A549 (cell line): Measurements from ENCODE around the gene RNF175. TPM values are rescaled to one million over a fixed set of nuclear protein-coding genes. Genes with fewer than 3 reads are reported as not detected.
A peak's percentile ranks its signal among the peaks of the same experiment; 100 is the strongest.

ENCODE experiments used
- ATAC-seq, 2 experiments: fragments of 200-7000 bp in 1 of 2; fragments of >200 bp in 1 of 2; cut with Nextera tagmentation in 1 of 2; cut with Tn5 transposase in 1 of 2; 3 replicates each; pipeline versions ENCODE4 v1.8.0 to v1.9.1; 2018 to 2020; ENCODE audit warnings: mild to moderate bottlenecking in 1 of 2, moderate library complexity in 1 of 2
- CTCF ChIA-PET: fragments of 300-600 bp; sonication (Branson Sonifier 250); formaldehyde crosslinking; extraction: SDS; loops from one replicate; lab custom pipeline; 2021; ENCODE audit warnings: antibody characterized with exemption, inconsistent platforms; lab: Yijun Ruan, JAX
- POLR2A ChIA-PET: fragments of 350-600 bp; formaldehyde crosslinking; extraction: SDS; loops from one replicate; lab custom pipeline; 2021; ENCODE audit warnings: antibody characterized with exemption, inconsistent platforms; lab: Yijun Ruan, JAX
- DNase-seq, 2 experiments: peaks; one replicate each; pipeline versions ENCODE4 v3.0.0 to v3.0.0-alpha.2; 2011 to 2016; ENCODE audit warnings: low read depth in 1 of 2, low spot score in 1 of 2
- FAIRE-seq: peaks from 2 replicates; lab custom pipeline; 2011; peaks lifted over from hg19 to GRCh38; lab: Jason Lieb, UNC
- H3K27ac ChIP-seq, 2 experiments: fragments of >200 bp; sonication (Bioruptor Twin); formaldehyde crosslinking; 3 replicates each; pipeline ENCODE4 v1.5.1; 2016 to 2017
- H3K4me1 ChIP-seq: fragments of >200 bp; sonication (Bioruptor Twin); formaldehyde crosslinking; 3 replicates; pipeline ENCODE4 v1.6.1; 2016
- H3K4me2 ChIP-seq: fragments of >200 bp; sonication (Bioruptor Twin); formaldehyde crosslinking; 3 replicates; pipeline ENCODE4 v1.6.1; 2016
- H3K4me3 ChIP-seq: fragments of >200 bp; sonication (Bioruptor Twin); formaldehyde crosslinking; 3 replicates; pipeline ENCODE4 v1.5.1; 2016
- H3K9me3 ChIP-seq: fragments of >200 bp; sonication (Bioruptor Twin); formaldehyde crosslinking; 3 replicates; pipeline ENCODE4 v1.6.1; 2016
- BHLHE40 ChIP-seq: IDR thresholded peaks from 2 replicates; pipeline ENCODE4 v1.6.1; 2012; ENCODE audit warnings: low read depth, low read length, inconsistent platforms
- CBX2 ChIP-seq: fragments of 200-600 bp; sonication (generic); IDR thresholded peaks from 2 replicates; pipeline ENCODE4 v1.6.1; 2016; ENCODE audit warnings: low read depth, mild to moderate bottlenecking, borderline replicate concordance
- CBX8 ChIP-seq: fragments of 200-600 bp; sonication (generic); IDR thresholded peaks from 2 replicates; pipeline ENCODE4 v1.6.1; 2016
- CEBPB ChIP-seq, 2 experiments: fragments of >200 bp in 1 of 2; sonication (Bioruptor Twin) in 1 of 2; formaldehyde crosslinking in 1 of 2; IDR thresholded peaks; 2 replicates each; pipeline ENCODE4 v1.6.1; 2012 to 2016
- EP300 ChIP-seq, 2 experiments: fragments of >200 bp; sonication (Bioruptor Twin); formaldehyde crosslinking; IDR thresholded peaks; 2 replicates in 1 of 2; 3 replicates in 1 of 2; pipeline ENCODE4 v1.6.1; 2016 to 2017
- GATA3 ChIP-seq: IDR thresholded peaks from 2 replicates; pipeline ENCODE4 v1.6.1; 2012; ENCODE audit warnings: borderline replicate concordance
- KDM5A ChIP-seq: fragments of 200-600 bp; sonication (generic); IDR thresholded peaks from 2 replicates; pipeline ENCODE4 v1.6.1; 2016; ENCODE audit warnings: antibody characterized with exemption, mild to moderate bottlenecking
- MAFK ChIP-seq: fragments of 450-650 bp; IDR thresholded peaks from 2 replicates; pipeline ENCODE4 v1.6.1; 2014; ENCODE audit not compliant: partially characterized antibody
- MAZ ChIP-seq: fragments of 150-350 bp; IDR thresholded peaks from 2 replicates; pipeline ENCODE4 v1.6.1; 2014; ENCODE audit warnings: antibody characterized with exemption, low read depth, low read length, borderline replicate concordance
- NFE2L2 ChIP-seq: fragments of 150-350 bp; conservative IDR thresholded peaks from 2 replicates; pipeline ENCODE4 v1.6.1; 2014; ENCODE audit warnings: low read length
- NR3C1 ChIP-seq: fragments of >200 bp; sonication (Bioruptor Twin); formaldehyde crosslinking; IDR thresholded peaks from 3 replicates; pipeline ENCODE4 v1.6.1; 2017
- RAD21 ChIP-seq, 2 experiments: fragments of >200 bp in 1 of 2; sonication (Bioruptor Twin) in 1 of 2; formaldehyde crosslinking in 1 of 2; IDR thresholded peaks in 1 of 2; conservative IDR thresholded peaks in 1 of 2; 2 replicates in 1 of 2; 3 replicates in 1 of 2; pipeline ENCODE4 v1.6.1; 2012 to 2018; ENCODE audit warnings: inconsistent platforms in 1 of 2
- RFX5 ChIP-seq: fragments of 450-650 bp; IDR thresholded peaks from 2 replicates; pipeline ENCODE4 v1.7.1; 2014; ENCODE audit warnings: antibody characterized with exemption, mild to moderate bottlenecking, moderate library complexity
- RNF2 ChIP-seq: fragments of 200-600 bp; sonication (generic); IDR thresholded peaks from 2 replicates; pipeline ENCODE4 v1.6.1; 2016; ENCODE audit warnings: low read depth, mild to moderate bottlenecking, antibody characterized with exemption, moderate library complexity, borderline replicate concordance
- SMC3 ChIP-seq: fragments of >200 bp; sonication (Bioruptor Twin); formaldehyde crosslinking; IDR thresholded peaks from 3 replicates; pipeline ENCODE4 v1.6.1; 2018; ENCODE audit warnings: inconsistent platforms
- ZC3H11A ChIP-seq: fragments of 450-650 bp; IDR thresholded peaks from 2 replicates; pipeline ENCODE4 v1.6.1; 2014; ENCODE audit warnings: antibody characterized with exemption, mild to moderate bottlenecking
- WGBS: methylation state at CpG from one replicate; pipeline ENCODE4 v1.1.6; 2017; ENCODE audit errors: missing lambda C conversion rate; 5-methylcytosine and 5-hydroxymethylcytosine counted together
- polyA plus RNA-seq, 4 experiments: library from polyadenylated mRNA; depleted of rRNA in 3 of 4; stranded (reverse); fragments of >200 nt; fragmentation: RNase III in 1 of 4; extraction: RNeasy Plus Mini Kit Qiagen cat#74134 plus additional on column Dnase treatment in 1 of 4; gene quantifications; 2 replicates in 3 of 4; 3 replicates in 1 of 4; pipeline ENCODE4 v1.2.3, GENCODE V29; 2011 to 2017
- TF ChIP-seq, protein P1 (sequence below): fragments of >200 bp; sonication (Bioruptor Twin); formaldehyde crosslinking; IDR thresholded peaks from 3 replicates; pipeline ENCODE4 v1.5.1; 2016
- TF ChIP-seq, protein P2 (sequence below): fragments of 150-350 bp; IDR thresholded peaks from 2 replicates; pipeline ENCODE4 v1.6.1; 2014; ENCODE audit warnings: low read depth, mild to moderate bottlenecking, low read length
- TF ChIP-seq, protein P3 (sequence below): fragments of >200 bp; sonication (Bioruptor Twin); formaldehyde crosslinking; IDR thresholded peaks from 3 replicates; pipeline ENCODE4 v1.6.1; 2016
- TF ChIP-seq, protein P4 (sequence below): IDR thresholded peaks from 2 replicates; pipeline ENCODE4 v1.6.1; 2012

The RNF175 gene
- polyA plus RNA-seq, 2 of the 4 experiments (the other 2 are of a cell fraction) = not detected

DNA sequence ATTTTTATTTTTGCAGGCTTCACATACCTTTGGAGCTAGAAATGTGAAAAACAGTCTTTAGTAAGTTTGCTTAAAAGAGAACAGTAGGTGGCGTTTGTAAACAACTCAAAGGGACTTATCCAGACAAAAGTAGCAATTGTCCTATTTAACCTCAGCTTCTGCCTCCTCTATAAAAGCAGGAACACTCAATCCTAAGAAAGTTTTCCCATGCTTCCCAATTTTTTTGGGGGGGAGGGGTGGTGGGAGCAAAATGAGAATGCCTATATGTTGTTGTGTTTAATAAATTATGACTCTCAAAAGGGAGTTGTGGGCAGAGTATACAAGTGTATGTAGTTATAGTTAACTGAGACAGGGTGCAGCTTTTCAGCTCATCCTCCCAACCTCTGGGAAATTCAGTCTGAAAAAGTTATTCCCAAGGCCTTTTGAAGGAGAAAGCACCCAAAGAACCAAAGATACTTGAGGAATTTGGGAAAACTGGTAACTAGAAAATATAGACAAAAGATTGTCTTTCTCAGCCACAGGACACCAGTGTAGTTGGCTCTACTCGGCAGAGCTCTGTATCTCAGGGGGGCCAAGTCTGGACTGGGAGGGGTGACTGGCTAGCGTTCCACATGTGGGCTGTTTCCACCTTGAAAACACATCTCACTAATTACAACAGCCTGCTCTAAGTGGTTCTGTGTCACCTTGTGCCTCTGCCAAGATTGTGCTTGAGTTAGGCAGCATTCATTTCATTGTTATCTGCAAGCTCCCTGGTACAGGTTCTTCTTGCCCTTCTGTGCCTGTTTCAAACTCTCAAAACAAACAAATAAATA lies 26.3 kb upstream of the RNF175 start:
- no peak overlapping the region for H3K4me2 ChIP-seq
- ChIA-PET POLR2A (interaction anchor here (0.7 kb wide), 1 partner anchor 149 kb away, joined by 6 read pairs; no protein-coding TSS in a partner anchor), CTCF (interaction anchor here (0.6 to 2.5 kb wide), 8 partner anchors 8 to 579 kb away, joined by 3 to 9 read pairs (median 4); no protein-coding TSS in a partner anchor)
- H3K9me3 ChIP-seq = no peaks in the 10 kb centered on the region
- H3K27ac ChIP-seq = no peak overlapping the region
- under 1% methylated on average over 3 of the region's 3 CpGs for WGBS
- ATAC-seq = peak; percentile 62 to 67; a peak in 4 of 6 replicates
- DNase-seq = peak in 1 of 2 experiments; percentile 14
- FAIRE-seq = no peak
- no peak overlapping the region for H3K4me3 ChIP-seq
- no peaks in the 10 kb centered on the region for H3K4me1 ChIP-seq
- TF ChIP-seq CEBPB (IDR thresholded peaks at IDR 0.05) (no peak), RAD21 (conservative IDR thresholded peaks at IDR 0.05 in 1 of 2, IDR thresholded peaks at IDR 0.05 in 1 of 2) (peak; percentile 43 to 48; a peak in 3 of 5 replicates), SMC3 (peak; percentile 38; the same call in 1 of the 3 replicates), NR3C1 (no peak), RFX5 (no peak)
- TF ChIP-seq, protein P1, sequence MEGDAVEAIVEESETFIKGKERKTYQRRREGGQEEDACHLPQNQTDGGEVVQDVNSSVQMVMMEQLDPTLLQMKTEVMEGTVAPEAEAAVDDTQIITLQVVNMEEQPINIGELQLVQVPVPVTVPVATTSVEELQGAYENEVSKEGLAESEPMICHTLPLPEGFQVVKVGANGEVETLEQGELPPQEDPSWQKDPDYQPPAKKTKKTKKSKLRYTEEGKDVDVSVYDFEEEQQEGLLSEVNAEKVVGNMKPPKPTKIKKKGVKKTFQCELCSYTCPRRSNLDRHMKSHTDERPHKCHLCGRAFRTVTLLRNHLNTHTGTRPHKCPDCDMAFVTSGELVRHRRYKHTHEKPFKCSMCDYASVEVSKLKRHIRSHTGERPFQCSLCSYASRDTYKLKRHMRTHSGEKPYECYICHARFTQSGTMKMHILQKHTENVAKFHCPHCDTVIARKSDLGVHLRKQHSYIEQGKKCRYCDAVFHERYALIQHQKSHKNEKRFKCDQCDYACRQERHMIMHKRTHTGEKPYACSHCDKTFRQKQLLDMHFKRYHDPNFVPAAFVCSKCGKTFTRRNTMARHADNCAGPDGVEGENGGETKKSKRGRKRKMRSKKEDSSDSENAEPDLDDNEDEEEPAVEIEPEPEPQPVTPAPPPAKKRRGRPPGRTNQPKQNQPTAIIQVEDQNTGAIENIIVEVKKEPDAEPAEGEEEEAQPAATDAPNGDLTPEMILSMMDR = peak; percentile 40

DNA sequence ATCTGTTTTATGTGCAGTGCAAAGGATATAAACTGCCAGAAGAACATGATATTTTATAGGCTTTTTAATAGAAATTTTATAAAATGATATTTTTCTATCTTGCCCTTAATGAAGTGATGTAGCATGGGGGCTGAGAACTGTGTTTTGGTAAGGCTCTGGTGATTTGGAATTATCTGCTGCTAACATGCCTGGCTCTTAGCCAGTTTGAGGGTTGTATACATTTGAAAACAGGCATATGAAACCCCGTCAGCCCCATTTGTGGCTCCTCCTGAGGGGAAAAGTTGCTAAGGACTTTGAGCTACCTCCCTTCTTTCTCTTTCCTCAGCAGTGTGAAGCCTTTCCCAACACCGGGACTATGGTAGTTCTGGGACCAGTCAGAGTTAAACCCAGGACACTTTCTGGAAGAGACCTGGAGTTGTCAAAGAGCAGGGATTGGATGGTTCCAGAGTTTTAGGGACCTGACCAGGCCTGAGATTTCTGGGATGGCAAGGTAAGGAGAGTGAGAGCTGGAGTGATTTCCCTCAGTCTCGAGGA lies 24.4 kb upstream of the RNF175 start:
- Histone ChIP-seq H3K27ac (no peak overlapping the region), H3K4me3 (no peak overlapping the region), H3K4me2 (no peak overlapping the region), H3K9me3 (no peaks in the 10 kb centered on the region), H3K4me1 (no peaks in the 10 kb centered on the region)
- ATAC-seq = no peak
- 4% methylated on average over 3 of the region's 3 CpGs for WGBS
- FAIRE-seq = no peak
- TF ChIP-seq RAD21 (conservative IDR thresholded peaks at IDR 0.05 in 1 of 2, IDR thresholded peaks at IDR 0.05 in 1 of 2) (no peak), EP300 (IDR thresholded peaks at IDR 0.05) (no peak), KDM5A (no peak), NFE2L2 (no peak), RNF2 (no peak), SMC3 (no peak), MAZ (no peak), CBX8 (no peak), ZC3H11A (no peak), BHLHE40 (no peak), MAFK (no peak), CBX2 (no peak), GATA3 (no peak)
- TF ChIP-seq, protein P2, sequence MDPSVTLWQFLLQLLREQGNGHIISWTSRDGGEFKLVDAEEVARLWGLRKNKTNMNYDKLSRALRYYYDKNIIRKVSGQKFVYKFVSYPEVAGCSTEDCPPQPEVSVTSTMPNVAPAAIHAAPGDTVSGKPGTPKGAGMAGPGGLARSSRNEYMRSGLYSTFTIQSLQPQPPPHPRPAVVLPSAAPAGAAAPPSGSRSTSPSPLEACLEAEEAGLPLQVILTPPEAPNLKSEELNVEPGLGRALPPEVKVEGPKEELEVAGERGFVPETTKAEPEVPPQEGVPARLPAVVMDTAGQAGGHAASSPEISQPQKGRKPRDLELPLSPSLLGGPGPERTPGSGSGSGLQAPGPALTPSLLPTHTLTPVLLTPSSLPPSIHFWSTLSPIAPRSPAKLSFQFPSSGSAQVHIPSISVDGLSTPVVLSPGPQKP = no peak
- TF ChIP-seq, protein P3, sequence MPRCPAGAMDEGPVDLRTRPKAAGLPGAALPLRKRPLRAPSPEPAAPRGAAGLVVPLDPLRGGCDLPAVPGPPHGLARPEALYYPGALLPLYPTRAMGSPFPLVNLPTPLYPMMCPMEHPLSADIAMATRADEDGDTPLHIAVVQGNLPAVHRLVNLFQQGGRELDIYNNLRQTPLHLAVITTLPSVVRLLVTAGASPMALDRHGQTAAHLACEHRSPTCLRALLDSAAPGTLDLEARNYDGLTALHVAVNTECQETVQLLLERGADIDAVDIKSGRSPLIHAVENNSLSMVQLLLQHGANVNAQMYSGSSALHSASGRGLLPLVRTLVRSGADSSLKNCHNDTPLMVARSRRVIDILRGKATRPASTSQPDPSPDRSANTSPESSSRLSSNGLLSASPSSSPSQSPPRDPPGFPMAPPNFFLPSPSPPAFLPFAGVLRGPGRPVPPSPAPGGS = no peak
- TF ChIP-seq, protein P4, sequence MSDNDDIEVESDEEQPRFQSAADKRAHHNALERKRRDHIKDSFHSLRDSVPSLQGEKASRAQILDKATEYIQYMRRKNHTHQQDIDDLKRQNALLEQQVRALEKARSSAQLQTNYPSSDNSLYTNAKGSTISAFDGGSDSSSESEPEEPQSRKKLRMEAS = no peak
- ChIA-PET CTCF (no interaction called here), POLR2A (no interaction called here)
- no peak for DNase-seq
